ENCODE measurements around the gene MAK.
"Not testable (repeated sequence)": the region's sequence is repeated elsewhere in the genome, so short reads cannot be mapped to it uniquely, and the experiment has no call there.

MAK gene

GRCh38 chr6:10852361-10852960 is 14.1 kb upstream of the MAK start:
- no peak for DNase-seq

DNA sequence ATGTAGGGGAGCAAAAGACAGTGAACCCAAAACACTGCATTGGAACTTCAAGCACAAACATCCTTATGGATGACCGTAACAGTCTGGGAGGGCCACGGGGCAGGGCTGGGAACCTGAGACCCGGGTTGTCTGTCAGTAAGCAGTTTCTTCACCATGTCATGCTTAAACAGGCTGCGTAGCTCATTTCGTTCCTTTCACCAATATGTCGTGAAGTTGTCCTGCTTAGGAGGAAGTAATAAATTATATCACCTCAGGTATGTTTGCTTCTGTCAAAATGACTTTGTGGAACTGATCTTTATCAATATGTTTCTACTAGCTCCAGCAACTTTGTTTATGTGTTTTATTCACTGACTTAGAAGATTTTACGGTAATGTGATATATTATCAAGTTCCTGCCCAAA is 12.4 kb upstream of the MAK start:
- no peak for DNase-seq

GRCh38 chr6:10849901-10850300 is 11.6 kb upstream of the MAK start:
- DNase-seq, result no peak

- DNase-seq, result no peak
Measured at GRCh38 chr6:10847684-10848083, 9.3 kb upstream of the MAK start.

DNA sequence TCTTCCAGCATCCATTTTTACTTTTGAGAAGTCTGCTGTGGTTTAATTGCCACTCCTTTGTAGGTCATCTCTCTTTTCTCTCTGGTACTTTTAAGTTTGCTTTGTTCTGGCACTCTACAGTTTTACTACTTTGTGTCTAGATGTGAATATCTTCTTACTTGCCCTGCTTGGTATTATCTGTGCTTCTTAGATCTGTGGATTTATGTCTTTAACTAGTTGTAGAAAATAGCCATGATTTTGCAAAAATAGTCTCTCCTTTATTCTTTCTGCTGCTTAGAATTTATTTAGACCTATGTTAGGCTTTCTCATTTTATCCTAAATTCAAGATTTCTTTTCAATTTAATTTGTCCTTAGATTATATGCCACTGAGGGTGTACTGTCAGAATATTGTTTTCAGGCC is 5.2 kb upstream of the MAK start:
- DNase-seq, result no peak

DNA sequence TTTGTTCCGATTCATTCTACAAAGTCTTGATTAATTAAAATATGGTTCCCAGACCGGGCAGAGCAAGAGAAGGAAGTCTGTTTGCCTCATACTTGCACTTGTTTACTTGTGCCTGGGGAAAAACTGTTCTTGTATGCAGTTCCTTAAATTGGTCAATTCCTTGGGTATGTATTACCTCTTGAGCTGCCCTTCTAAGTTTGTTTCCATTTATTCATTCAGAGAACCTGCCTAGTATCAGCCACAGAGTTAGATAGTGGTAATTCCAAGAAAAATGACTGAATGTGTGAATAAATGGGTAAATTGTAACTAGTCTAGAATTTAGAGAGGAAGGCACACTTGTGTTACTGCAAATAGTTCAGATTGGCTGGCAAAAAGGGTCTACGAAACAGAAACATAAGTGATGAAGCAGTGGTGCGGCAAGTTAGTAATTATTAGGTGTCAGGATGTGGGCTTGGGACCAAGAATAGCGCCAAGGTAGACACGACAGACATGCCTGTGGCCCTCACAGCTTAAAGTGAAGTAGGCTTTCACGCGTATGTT is 525 bp upstream of the MAK start:
- no peak for DNase-seq

DNA sequence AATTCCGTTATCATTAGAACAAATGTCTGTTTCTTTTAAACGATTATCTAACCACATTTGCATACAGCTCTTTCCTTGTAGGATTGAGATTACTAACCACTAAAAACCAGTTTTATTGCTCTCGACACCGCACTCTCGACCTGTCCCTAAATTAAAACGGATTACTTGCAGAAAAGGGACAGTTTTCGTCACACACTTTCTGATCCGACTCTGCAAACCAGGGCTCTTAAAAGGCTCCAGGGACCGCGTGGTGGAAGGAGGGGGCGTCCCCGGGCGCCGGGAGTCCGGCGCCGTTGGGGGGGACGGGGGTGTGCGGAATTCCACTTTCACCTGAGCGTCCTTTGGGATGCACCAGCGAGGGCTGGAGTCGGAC is 731 bp downstream of the MAK start:
- DNase-seq, result no peak

DNA sequence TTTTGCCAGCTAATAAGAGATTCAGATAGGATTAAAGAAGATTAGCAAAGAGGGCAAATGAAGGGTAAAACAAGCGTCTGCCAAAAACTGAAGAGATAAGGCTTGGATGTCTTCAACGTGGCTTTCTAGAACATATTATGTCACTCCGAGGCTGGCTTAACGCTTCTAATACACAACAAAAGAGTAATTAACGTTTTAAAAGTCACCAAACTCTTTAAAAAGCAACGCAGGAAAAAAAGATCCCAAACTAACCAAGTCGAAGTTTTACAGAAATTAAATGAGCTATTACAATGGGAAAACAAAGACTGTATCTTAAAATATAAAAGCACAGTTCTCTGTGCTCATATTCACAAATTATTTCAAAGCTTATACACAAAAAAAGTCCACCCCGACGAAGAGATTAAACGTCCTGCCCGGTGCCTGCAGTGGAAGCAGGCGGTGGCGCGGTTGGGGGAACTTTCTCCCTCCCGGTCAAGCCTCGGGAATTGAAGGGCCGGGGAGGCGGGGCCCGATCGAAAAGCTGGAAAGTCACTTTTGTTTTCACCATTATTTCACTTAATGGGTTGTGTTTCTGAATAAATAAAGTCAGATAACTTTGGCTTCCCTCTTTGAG is 1.2 kb downstream of the MAK start:
- DNase-seq, result no peak

DNA sequence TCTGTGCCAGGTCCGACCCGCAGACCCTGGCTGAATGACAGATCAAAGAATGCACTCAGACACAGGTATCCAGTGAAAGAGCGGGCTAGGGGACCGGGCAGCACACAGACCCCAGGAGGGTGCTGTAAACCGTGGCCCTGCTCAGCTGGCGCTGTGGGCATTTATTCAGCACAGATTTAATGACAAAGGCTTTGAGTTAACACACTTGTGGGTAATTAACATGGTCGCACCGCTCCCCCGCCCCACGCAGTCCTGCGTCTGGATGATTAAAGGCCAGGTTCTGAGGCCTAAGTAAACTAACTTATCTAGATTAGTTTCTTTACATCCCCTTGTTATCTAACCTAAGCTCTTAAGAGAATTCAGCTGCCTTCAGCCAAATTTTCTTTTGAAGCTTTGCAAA is 3.5 kb downstream of the MAK start:
- no peak for DNase-seq

DNA sequence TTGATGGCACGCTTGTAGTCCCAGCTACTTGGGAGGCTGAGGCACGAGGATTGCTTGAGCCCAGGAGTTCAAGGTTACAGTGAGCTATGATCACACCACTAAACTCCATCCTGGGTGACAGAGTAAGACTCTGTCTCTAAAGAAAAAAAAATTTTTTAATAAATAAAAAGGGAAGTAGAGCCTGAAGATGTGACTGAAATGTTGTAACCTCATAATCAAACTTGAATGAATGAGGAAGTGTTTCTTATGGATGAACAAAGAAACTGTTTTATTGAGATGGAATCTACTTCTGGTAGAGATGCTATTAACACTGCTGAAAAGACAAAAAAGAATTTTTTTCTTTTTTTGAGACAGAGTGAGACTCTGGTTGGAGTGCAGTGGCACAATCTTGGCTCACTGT is 6.7 kb downstream of the MAK start:
- no peak for DNase-seq

- DNase-seq, result no peak
Measured at GRCh38 chr6:10824819-10825218, 13.5 kb downstream of the MAK start.

- no peak for DNase-seq
Measured at GRCh38 chr6:10824297-10824696, 14.0 kb downstream of the MAK start.

- not testable (repeated sequence) for DNase-seq
Measured at GRCh38 chr6:10814176-10814575, 24.2 kb downstream of the MAK start.

DNA sequence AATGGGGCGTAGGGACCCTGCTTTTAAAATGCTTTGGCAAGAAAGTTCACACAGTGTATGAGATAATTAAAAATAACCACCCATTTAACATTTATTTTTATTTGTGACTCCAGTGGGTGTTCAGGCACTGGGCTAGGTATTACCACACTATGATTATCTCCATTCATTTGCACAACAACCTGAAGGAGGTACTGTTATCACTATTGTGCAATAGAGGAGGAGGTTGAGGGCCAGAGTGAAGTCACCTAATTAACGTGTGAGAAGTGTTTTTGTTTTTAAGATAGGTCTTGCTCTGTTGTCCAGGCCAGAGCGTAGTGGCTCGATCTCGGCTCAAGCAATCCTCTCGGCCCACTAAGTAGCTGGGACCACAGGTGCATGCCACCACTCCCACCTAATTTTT is 29.2 kb downstream of the MAK start:
- DNase-seq, result no peak

DNA sequence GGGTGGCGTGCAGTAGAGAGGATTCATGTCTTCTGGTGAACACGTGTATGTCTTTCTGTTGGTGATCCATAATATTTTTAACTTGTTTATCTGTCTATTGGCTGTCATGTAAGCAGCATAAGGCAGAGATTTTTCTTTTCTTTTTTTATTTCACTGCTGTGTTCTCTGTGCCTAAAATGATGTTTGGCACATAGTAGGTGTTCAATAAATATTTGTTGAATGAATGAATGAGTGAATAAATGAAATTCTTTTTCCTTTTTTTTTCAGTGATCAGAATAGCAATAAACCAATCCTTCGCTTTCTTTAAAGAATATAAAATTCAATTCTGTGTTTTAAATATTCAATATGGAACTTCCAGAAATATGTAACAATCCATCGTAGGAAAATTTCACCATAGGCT is 30.0 kb downstream of the MAK start:
- DNase-seq, result no peak

DNA sequence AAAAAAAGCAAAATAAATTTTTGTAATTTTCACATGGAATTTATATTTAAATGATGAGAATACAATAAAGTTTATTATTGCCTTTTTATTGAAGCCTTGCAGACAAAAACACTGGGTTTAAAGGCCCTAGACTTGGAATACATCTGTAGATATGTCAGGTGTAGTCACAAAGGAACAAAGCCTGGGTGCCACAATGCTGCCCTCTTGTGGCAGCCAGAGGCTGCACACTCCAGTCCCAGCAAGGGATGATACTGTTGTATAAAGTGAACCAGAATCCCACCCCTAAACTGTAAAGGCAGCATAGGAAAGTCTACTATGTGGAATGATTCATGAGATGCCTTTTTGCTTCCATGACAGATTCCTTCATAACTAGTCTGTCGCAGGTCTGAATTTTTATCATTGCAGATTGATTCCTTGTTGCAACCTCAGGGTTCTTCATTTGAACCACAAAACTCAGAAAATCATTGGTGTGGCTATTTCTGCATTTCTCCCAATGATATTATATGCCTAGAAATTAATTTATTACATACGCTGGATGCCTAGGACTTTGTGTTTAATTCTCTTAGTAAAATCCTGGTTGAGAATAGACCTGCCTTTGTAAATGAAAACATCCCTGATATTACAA is 37.0 kb downstream of the MAK start:
- peak; percentile 59 to 68 for DNase-seq

- DNase-seq, result peak in 1 of 2 experiments; percentile 21
Measured at GRCh38 chr6:10800810-10801209, 37.5 kb downstream of the MAK start.

GRCh38 chr6:10794239-10794638 is 44.1 kb downstream of the MAK start:
- no peak for DNase-seq

DNA sequence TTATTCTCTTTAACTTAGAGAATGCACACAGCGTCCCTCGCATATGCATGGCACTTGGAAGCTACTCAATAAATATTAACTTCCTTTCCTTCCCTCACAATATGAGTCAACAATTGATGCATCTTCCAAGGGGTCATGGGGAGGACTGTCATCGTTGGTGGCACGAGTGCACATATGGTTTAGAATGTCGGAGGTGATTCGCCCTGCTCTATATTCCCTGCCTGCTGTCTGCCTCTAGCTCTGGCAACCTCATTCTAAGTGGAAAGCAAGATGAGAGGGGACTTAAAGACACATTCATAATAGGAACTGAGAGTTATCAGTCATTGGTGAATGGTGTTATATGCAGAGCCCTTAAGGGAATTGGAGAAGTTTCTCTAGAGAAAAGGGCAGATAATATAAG is 44.6 kb downstream of the MAK start:
- DNase-seq, result no peak

DNA sequence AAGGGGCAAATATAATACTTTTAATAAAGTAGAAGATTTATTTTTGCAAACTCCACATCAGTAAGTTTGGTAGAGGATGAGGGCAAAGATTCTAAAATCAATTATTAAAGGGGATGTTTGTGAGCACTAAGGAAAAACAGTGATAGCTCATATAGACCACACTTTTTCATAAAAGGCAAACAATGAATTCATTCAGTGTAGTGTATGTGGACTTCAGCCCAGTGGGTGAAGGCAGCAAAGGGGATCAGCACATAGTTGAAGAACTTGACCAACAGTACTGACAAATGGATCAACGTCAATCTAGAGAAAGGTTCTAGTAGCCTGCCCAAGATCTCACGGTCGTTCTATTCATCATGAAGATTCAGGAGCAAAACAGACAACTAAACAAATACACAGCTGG is 45.3 kb downstream of the MAK start:
- DNase-seq, result no peak

DNA sequence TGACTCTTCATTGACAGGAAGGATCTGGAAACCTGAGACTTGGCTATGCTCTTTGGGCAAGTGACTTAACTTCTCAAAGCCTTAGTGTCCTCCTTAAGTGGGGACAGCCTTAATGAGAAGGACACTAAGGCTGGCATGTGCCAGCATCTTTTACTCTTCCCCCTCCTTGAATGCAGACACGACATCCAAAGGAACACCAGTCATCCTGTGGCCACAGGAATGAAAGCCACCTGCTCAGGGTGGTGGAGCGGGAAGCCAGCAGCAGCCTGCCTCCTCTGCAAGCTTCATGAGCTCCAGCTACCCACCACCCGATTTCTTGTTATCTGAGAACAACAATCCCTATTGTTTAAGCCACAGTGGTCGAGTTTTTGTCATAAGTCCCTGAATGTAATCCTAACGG is 46.2 kb downstream of the MAK start:
- DNase-seq, result no peak

- no peak for DNase-seq
Measured at GRCh38 chr6:10791673-10792072, 46.7 kb downstream of the MAK start.

DNA sequence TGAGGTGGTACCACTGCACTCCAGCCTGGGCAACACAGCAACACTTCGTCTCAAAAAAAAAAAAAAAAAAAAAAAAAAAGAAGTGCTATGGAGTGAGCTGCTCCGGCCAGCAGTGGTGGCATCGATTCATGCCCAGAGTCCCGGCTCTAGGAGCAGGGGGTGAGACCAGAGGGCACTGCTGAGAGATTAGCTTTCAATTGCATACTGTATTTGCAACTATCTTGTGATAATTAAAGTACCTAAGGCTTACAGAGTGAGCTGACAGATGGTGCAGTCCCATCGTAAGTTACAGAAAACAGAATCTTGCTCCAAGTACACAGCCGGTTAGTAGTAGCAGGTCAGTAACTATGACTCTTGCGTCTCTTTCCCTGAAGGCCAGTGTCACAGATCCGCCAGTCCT is 59.3 kb downstream of the MAK start:
- DNase-seq, result no peak

- no peak for DNase-seq
Measured at GRCh38 chr6:10778230-10778629, 60.1 kb downstream of the MAK start.
